Measurements from ENCODE around the gene CLRN3. TPM values are rescaled to one million over a fixed set of nuclear protein-coding genes. Genes with fewer than 3 reads are reported as not detected.

The CLRN3 gene
- polyA plus RNA-seq (2011; rRNA removed), result not detected in 2 replicates
- polyA plus RNA-seq (2012; cell fraction: cytosol; rRNA removed), result not detected in 2 replicates
- polyA plus RNA-seq (2012; cell fraction: nucleus; rRNA removed), result not detected in 2 replicates
- 0.08 TPM in 1 of 3 replicates, not detected in the others for polyA plus RNA-seq (2017; fragmentation: RNase III; extraction: RNeasy Plus Mini Kit Qiagen cat#74134 plus additional on column Dnase treatment)
- polyA minus RNA-seq (2011; rRNA and poly(A)+ RNA removed), result not detected in 2 replicates

DNA sequence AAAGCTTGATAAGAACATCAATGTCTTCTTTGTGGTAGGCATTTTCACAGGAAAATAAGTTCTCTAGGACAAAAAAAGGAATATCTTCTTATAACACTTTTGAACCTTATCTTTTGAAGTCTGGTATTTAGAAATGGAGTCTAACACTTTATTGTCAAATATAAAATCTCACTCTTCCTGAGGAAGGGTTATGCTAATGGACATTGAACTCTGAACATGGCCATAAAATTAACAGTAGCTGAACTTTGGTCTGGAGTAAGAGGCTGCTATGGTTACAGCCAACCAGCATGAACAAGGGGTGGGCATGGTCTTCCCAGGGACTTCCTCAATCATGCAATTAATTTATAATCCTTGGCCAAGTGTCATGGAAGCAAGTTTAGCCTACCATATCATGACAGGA lies at the start of gene CLRN3:
Gene CLRN3, minus strand, starts transcription at position 199 of the 400 bp plus-strand sequence. Its CDS starts 157 bp downstream, at position 42.
- H3K27ac ChIP-seq, result no peak within 1 kb of the TSS
- TF ChIP-seq EHF (CRISPR knock-in tag; IDR thresholded peaks at IDR 0.05) (no peak), ESRRA (IDR thresholded peaks at IDR 0.05; ENCODE audit: borderline replicate concordance, low read length) (no peak), FOSL2 (IDR thresholded peaks at IDR 0.05) (no peak), FOSL2 (CRISPR knock-in tag; IDR thresholded peaks at IDR 0.05) (no peak), BHLHE40 (IDR thresholded peaks at IDR 0.05; ENCODE audit: low read depth, low read length) (no peak), CHD4 (IDR thresholded peaks at IDR 0.05; ENCODE audit: borderline replicate concordance) (no peak), CBX8 (IDR thresholded peaks at IDR 0.05) (no peak), RFX5 (IDR thresholded peaks at IDR 0.05) (no peak), USF2 (IDR thresholded peaks at IDR 0.05) (no peak), GATA3 (IDR thresholded peaks at IDR 0.05; ENCODE audit: borderline replicate concordance) (no peak), NFE2L2 (conservative IDR thresholded peaks at IDR 0.05; ENCODE audit: low read length) (no peak), JUN (IDR thresholded peaks at IDR 0.05) (no peak), HDAC2 (IDR thresholded peaks at IDR 0.05) (no peak)
- TF ChIP-seq, protein P1, sequence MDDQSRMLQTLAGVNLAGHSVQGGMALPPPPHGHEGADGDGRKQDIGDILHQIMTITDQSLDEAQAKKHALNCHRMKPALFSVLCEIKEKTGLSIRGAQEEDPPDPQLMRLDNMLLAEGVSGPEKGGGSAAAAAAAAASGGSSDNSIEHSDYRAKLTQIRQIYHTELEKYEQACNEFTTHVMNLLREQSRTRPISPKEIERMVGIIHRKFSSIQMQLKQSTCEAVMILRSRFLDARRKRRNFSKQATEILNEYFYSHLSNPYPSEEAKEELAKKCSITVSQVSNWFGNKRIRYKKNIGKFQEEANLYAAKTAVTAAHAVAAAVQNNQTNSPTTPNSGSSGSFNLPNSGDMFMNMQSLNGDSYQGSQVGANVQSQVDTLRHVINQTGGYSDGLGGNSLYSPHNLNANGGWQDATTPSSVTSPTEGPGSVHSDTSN (IDR thresholded peaks at IDR 0.05), result no peak
- POLR2A ChIA-PET, result no interaction called here
- FAIRE-seq (no peak), DNase-seq (ENCODE audit: low read depth in 1 of 2, low spot score in 1 of 2) (no peak), ATAC-seq (no peak)
- H3K4me2 ChIP-seq, result no peak within 1 kb of the TSS
- H3K4me1 ChIP-seq, result no peaks in the 10 kb centered on the region
- H3K9me3 ChIP-seq, result peaks cover 5% of the 10 kb centered on the region; the same call in 2 of the 3 replicates
- H3K4me3 ChIP-seq, result no peak within 1 kb of the TSS
- CTCF ChIA-PET, result interaction anchor here (1.4 to 4.8 kb wide), 2 partner anchors 13 to 39 kb away, joined by 3 to 26 read pairs; partner anchors contain the start of gene PTPRE

DNA sequence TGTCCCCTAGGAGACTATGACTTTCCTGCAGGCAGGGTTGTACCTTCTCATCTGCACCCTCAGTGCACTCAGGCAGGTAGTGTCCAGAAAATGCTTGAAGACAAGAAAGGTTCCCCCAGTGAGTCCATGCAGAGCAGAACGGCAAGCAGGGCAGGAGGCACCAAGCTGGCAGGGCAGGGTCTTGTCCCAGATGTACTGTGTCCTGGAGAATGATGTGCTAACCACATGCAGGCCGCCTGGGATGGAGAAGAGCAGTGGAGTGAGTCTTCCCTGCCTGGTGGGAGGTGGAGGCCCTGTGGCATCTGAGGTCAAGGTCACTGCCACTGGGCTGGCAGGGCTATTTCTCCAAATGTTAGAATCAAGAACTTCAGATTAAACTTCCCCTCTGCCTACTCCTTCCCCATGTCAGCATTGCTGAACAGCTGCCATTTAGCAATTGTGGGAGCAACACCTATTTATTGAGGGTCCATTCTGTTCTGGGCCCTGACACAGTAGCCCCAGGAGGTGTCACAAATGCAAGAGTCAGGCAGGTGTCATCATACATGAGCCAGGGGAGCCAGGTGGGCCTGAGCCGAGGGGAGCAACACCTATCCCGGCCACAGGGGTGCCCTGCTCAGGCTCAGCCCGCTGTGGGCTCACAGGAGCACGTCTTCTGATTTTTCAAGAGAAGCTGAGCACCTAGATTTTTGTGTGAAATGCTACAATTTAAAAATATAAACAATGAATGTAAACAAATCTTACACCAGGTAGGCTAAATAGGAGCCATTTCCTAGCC lies 48.3 kb upstream of the CLRN3 start:
- WGBS (ENCODE audit: missing lambda C conversion rate), result 20% methylated on average over 6 of the region's 6 CpGs
- DNase-seq (ENCODE audit: low read depth in 1 of 2, low spot score in 1 of 2) (no peak), FAIRE-seq (no peak), ATAC-seq (no peak)
- Histone ChIP-seq H3K4me3 (no peak overlapping the region), H3K9me3 (no peaks in the 10 kb centered on the region), H3K4me1 (no peaks in the 10 kb centered on the region), H3K27ac (no peak overlapping the region), H3K4me2 (no peak overlapping the region)
- ChIA-PET CTCF (interaction anchor here (1.1 kb wide), 1 partner anchor 128 kb away, joined by 3 read pairs; no protein-coding TSS in a partner anchor), POLR2A (no interaction called here)
- TF ChIP-seq HOXB13 (CRISPR knock-in tag; IDR thresholded peaks at IDR 0.05; ENCODE audit: low read depth) (no peak), ZNF302 (CRISPR knock-in tag; IDR thresholded peaks at IDR 0.05) (no peak), ESRRA (IDR thresholded peaks at IDR 0.05; ENCODE audit: borderline replicate concordance, low read length) (no peak), CHD4 (IDR thresholded peaks at IDR 0.05; ENCODE audit: borderline replicate concordance) (no peak), MAFK (IDR thresholded peaks at IDR 0.05; ENCODE audit: partially characterized antibody) (no peak), HDAC2 (IDR thresholded peaks at IDR 0.05) (no peak), RNF2 (IDR thresholded peaks at IDR 0.05; ENCODE audit: borderline replicate concordance, low read depth) (no peak), NR3C1 (IDR thresholded peaks at IDR 0.05) (no peak), CBX8 (IDR thresholded peaks at IDR 0.05) (no peak), ATOH8 (CRISPR knock-in tag; IDR thresholded peaks at IDR 0.05; ENCODE audit: low read depth) (no peak), RFX5 (IDR thresholded peaks at IDR 0.05) (no peak), HOXA7 (CRISPR knock-in tag; IDR thresholded peaks at IDR 0.05) (no peak), USF2 (IDR thresholded peaks at IDR 0.05) (no peak), HES2 (IDR thresholded peaks at IDR 0.05) (no peak), GATA3 (IDR thresholded peaks at IDR 0.05; ENCODE audit: borderline replicate concordance) (no peak), FOXS1 (CRISPR knock-in tag; IDR thresholded peaks at IDR 0.05) (no peak), ZSCAN20 (CRISPR knock-in tag; IDR thresholded peaks at IDR 0.05) (no peak)
- TF ChIP-seq, protein P2, sequence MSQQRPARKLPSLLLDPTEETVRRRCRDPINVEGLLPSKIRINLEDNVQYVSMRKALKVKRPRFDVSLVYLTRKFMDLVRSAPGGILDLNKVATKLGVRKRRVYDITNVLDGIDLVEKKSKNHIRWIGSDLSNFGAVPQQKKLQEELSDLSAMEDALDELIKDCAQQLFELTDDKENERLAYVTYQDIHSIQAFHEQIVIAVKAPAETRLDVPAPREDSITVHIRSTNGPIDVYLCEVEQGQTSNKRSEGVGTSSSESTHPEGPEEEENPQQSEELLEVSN (IDR thresholded peaks at IDR 0.05; ENCODE audit: borderline replicate concordance, low read depth), result no peak
- TF ChIP-seq, protein P1 (IDR thresholded peaks at IDR 0.05), result no peak

All from A549 (cell line).